Effector memory CD4-positive, alpha-beta T cell (primary cell): ENCODE results near the gene KLRB1.
"Not testable (repeated sequence)": the region's sequence is repeated elsewhere in the genome, so short reads cannot be mapped to it uniquely, and the experiment has no call there.

Experiments
- DNase-seq, 3 donors: peaks; one replicate each; pipeline ENCODE4 v3.0.0-alpha.2; 2020
- H3K27ac ChIP-seq: 2 replicates; pipeline ENCODE4 v1.7.0; 2013; ENCODE audit warnings: mild to moderate bottlenecking, low read length, moderate library complexity; ENCODE audit not compliant: insufficient read depth, poor library complexity, severe bottlenecking
- H3K27me3 ChIP-seq: replicated peaks from 2 replicates; pipeline ENCODE4 v1.7.0; 2013; ENCODE audit warnings: mild to moderate bottlenecking, low read length; ENCODE audit not compliant: insufficient read depth, control insufficient read depth, poor library complexity, severe bottlenecking
- H3K36me3 ChIP-seq: 2 replicates; pipeline ENCODE4 v1.7.0; 2013; ENCODE audit warnings: mild to moderate bottlenecking, low read length, moderate library complexity; ENCODE audit not compliant: control insufficient read depth, insufficient read depth
- H3K4me1 ChIP-seq: 2 replicates; pipeline ENCODE4 v1.7.0; 2013; ENCODE audit warnings: low read length, mild to moderate bottlenecking; ENCODE audit not compliant: control insufficient read depth, insufficient read depth, poor library complexity, severe bottlenecking
- H3K4me3 ChIP-seq: 2 replicates; pipeline ENCODE4 v1.7.0; 2013; ENCODE audit warnings: low read length, low read depth, mild to moderate bottlenecking; ENCODE audit not compliant: insufficient read depth, poor library complexity, severe bottlenecking
- H3K9me3 ChIP-seq: 2 replicates; pipeline ENCODE4 v1.7.0; 2013; ENCODE audit warnings: mild to moderate bottlenecking, low read length, moderate library complexity; ENCODE audit not compliant: control insufficient read depth

Gene KLRB1

DNA sequence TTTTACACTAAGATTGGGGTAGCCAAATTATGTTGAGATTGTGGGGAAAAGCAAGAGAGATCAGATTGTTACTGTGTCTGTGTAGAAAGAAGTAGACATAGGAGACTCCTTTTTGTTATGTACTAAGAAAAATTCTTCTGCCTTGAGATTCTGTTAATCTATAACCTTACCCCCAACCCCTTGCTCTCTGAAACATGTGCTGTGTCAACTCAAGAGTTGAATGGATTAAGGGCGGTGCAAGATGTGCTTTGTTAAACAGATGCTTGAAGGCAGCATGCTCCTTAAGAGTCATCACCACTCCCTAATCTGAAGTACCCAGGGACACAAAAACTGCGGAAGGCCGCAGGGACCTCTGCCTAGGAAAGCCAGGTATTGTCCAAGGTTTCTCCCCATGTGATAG lies 7.3 kb downstream of the KLRB1 start:
- H3K27me3 ChIP-seq, H3K36me3 ChIP-seq, H3K4me1 ChIP-seq, H3K27ac ChIP-seq, DNase-seq, H3K9me3 ChIP-seq, H3K4me3 ChIP-seq: not testable (repeated sequence)

GRCh38 chr12:9598363-9598762 lies 9.4 kb downstream of the KLRB1 start:
- Histone ChIP-seq H3K9me3 (no peaks in the 10 kb centered on the region), H3K4me3 (no peak overlapping the region), H3K36me3 (no peaks in the 10 kb centered on the region), H3K27me3 (no peaks in the 10 kb centered on the region), H3K27ac (no peak overlapping the region), H3K4me1 (no peaks in the 10 kb centered on the region)
- no peak for DNase-seq

DNA sequence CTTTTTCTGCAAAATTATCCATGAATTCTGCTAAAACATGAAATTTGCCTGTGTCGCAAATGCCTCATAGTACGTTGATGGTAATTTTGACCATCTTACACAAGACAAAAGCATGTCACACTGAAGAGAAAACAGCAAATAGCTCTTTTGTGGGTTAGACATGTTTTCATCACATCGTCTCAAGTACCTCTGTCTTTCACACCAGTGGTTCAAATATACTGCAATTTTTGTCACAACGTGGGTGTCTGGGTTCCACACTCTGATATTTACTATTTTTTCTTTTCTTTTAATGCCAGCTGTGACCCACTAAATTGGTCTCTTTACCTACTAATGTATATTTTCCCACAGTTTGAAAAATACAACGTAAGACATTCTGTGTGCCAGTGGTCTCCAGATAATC lies 10.4 kb downstream of the KLRB1 start:
- no peak for DNase-seq
- Histone ChIP-seq H3K4me3 (no peak overlapping the region), H3K4me1 (no peaks in the 10 kb centered on the region), H3K36me3 (no peaks in the 10 kb centered on the region), H3K27ac (no peak overlapping the region), H3K9me3 (no peaks in the 10 kb centered on the region), H3K27me3 (no peaks in the 10 kb centered on the region)

DNA sequence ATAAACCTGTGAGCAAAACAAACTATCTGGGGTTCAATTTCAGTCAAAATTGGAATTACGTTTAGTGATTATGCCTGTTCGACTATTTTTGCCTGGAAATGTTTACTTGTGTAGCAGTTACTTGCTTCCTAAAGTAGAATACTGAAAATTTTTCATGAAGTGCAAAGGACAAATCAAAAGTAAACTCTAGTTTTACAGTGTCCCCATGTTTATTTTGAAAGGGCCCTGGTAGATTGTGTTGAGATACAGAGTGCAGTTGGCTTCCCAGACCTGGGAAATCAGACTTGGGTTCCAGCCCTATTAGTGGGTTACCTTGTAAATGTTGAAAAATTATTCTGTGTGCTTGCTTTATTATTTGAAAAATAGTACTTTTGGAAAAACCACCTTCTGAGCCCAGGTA lies 17.3 kb downstream of the KLRB1 start:
- no peak overlapping the region for H3K4me3 ChIP-seq
- H3K27me3 ChIP-seq = no peaks in the 10 kb centered on the region
- H3K36me3 ChIP-seq = no peaks in the 10 kb centered on the region
- no peaks in the 10 kb centered on the region for H3K4me1 ChIP-seq
- no peak for DNase-seq
- H3K9me3 ChIP-seq = no peaks in the 10 kb centered on the region
- H3K27ac ChIP-seq = no peak overlapping the region

GRCh38 chr12:9588749-9589148 lies 19.0 kb downstream of the KLRB1 start:
- Histone ChIP-seq H3K36me3 (no peaks in the 10 kb centered on the region), H3K27ac (no peak overlapping the region), H3K9me3 (no peaks in the 10 kb centered on the region), H3K27me3 (no peaks in the 10 kb centered on the region), H3K4me1 (no peaks in the 10 kb centered on the region), H3K4me3 (no peak overlapping the region)
- no peak for DNase-seq

DNA sequence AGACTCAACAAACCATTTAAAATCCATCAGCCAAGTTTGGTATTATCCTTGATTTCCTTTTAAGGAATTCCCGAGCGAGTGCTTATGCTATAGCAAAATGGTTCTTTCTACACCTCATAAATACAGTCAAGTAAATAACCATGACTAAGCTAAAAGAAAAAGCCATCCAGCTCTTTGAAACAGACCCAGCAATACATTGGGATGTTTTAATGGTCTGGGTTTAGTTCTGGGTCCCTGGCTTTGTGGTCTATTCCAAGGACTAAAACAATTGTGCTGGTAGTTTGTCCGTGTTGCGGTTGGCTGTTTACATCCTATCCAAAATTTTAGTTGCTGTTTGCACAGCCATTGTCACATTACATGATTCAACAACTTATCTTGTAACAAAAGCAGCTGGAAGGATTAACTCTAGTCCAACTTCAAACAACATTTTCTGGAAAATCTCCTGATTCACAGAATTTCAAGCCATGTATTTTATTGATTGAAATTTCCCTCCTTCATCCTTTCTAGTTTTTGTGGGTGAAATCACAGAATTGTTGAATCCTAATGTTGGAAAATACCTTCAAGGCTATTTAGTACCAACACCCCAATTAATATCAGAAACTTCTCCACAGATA lies 19.6 kb downstream of the KLRB1 start:
- H3K27ac ChIP-seq = no peak overlapping the region
- H3K27me3 ChIP-seq = no peaks in the 10 kb centered on the region
- no peaks in the 10 kb centered on the region for H3K36me3 ChIP-seq
- DNase-seq = no peak
- no peaks in the 10 kb centered on the region for H3K9me3 ChIP-seq
- H3K4me1 ChIP-seq = no peaks in the 10 kb centered on the region
- H3K4me3 ChIP-seq = no peak overlapping the region

- not testable (repeated sequence) for H3K4me3 ChIP-seq
Observed at GRCh38 chr12:9577729-9578128, 30.0 kb downstream of the KLRB1 start.

DNA sequence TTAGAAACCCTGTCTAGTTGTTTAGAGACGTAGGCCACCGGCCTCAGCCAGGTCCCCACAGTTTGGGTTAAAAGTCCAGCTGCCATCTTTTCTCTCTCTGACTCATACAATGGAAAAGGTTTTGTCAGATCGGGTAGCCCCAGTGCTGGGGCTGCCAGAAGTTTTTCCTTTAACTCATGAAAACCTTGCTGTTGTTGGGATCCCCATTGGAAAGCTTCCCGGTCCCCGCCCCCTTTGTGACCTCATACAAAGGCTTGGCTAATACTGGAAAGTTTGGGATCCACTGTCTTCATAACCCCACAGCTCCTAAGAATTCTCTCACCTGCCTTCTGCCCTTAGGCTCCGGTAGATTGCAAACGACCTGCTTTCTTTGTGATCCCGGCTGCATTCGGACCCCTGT lies 40.6 kb downstream of the KLRB1 start:
- H3K4me1 ChIP-seq, H3K27me3 ChIP-seq, H3K9me3 ChIP-seq, H3K36me3 ChIP-seq, DNase-seq, H3K4me3 ChIP-seq, H3K27ac ChIP-seq: not testable (repeated sequence)

More at GRCh38 chr12:9577729-9578128, 30.0 kb downstream of the KLRB1 start:
- H3K27ac ChIP-seq, H3K36me3 ChIP-seq, H3K9me3 ChIP-seq, H3K4me1 ChIP-seq, H3K27me3 ChIP-seq, DNase-seq: not testable (repeated sequence)

DNA sequence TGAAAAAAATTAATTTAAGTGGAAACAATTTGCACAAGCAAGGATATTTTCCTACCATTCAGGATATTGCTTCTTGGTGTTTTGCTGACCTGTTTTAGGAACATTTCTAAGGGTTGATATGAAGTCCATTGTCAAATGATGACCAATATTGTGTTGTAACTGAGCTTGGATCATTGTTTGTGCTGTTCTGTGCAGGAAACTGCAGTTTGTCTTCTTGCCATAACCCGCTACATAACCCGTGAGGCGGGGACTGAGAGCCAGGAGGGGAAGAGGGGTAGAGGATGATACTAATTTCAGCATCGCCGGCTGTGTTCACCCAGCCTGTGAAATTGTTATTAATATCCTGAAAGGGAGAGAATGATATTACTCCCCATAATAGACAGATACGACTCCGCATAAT lies 41.6 kb downstream of the KLRB1 start:
- DNase-seq, H3K9me3 ChIP-seq, H3K27me3 ChIP-seq, H3K4me3 ChIP-seq, H3K27ac ChIP-seq, H3K36me3 ChIP-seq, H3K4me1 ChIP-seq: not testable (repeated sequence)

- H3K27me3 ChIP-seq, H3K4me3 ChIP-seq, H3K9me3 ChIP-seq, H3K36me3 ChIP-seq, DNase-seq, H3K27ac ChIP-seq, H3K4me1 ChIP-seq: not testable (repeated sequence)
Observed at GRCh38 chr12:9564418-9564817, 43.3 kb downstream of the KLRB1 start.
